ENCODE measurements around the gene PAX2.

PAX2 gene

DNA sequence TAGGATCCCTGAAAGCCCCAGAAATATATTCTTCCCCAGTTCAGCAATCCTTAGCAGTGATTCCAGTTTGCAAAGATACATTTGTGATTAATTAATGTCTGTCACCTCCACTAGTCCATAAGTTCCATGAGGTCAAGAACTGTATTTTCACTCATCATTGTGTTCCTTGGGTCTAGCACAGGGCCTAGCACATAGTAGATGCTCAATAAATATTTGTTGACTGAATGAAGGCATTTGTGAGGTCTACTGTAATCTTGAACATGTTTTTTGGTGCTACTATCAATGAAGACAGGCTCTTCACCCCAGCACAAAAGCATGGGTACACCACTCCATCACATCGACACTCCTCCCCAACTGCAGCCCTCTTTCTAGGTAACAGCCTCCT, 30.8 kb upstream of the PAX2 start:
- Mint-ChIP-seq H3K36me3 (ENCODE audit: low read depth) (no peaks in the 10 kb centered on the region), H3K27me3 (ENCODE audit: low read depth) (peaks cover 98% of the 10 kb centered on the region), H3K27ac (no peak overlapping the region), H3K4me1 (no peaks in the 10 kb centered on the region), H3K9me3 (no peaks in the 10 kb centered on the region), H3K4me3 (peak overlapping the region; percentile 39 to 46 (median 42))
- TF ChIP-seq, protein P1, sequence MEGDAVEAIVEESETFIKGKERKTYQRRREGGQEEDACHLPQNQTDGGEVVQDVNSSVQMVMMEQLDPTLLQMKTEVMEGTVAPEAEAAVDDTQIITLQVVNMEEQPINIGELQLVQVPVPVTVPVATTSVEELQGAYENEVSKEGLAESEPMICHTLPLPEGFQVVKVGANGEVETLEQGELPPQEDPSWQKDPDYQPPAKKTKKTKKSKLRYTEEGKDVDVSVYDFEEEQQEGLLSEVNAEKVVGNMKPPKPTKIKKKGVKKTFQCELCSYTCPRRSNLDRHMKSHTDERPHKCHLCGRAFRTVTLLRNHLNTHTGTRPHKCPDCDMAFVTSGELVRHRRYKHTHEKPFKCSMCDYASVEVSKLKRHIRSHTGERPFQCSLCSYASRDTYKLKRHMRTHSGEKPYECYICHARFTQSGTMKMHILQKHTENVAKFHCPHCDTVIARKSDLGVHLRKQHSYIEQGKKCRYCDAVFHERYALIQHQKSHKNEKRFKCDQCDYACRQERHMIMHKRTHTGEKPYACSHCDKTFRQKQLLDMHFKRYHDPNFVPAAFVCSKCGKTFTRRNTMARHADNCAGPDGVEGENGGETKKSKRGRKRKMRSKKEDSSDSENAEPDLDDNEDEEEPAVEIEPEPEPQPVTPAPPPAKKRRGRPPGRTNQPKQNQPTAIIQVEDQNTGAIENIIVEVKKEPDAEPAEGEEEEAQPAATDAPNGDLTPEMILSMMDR (IDR thresholded peaks at IDR 0.05; ENCODE audit: unreplicated experiment in 3 of 3) = no peak

DNA sequence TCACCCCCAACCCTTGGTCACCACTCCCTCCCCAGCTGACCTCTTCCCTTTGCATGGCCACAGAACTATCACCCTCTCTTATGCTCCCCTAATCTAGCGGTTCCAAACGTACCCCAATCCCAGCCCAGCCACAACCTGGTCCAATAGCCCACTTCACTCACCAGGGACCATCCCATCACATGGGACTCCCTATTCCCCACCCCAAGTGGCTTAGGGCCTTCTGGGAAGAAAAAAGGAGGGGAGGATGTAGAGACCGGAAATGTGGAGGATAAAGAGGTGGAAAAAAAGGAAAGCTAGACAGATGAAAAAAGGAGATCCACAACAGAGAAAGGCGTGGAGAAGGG, 30.3 kb upstream of the PAX2 start:
- Mint-ChIP-seq H3K36me3 (ENCODE audit: low read depth) (no peaks in the 10 kb centered on the region), H3K27ac (peak overlapping the region in 1 of 3 experiments; percentile 8), H3K27me3 (ENCODE audit: low read depth) (peaks cover 98% of the 10 kb centered on the region), H3K4me3 (peak overlapping the region; percentile 5 to 65 (median 63)), H3K9me3 (no peaks in the 10 kb centered on the region), H3K4me1 (no peaks in the 10 kb centered on the region)
- TF ChIP-seq, protein P1 (IDR thresholded peaks at IDR 0.05; ENCODE audit: unreplicated experiment in 3 of 3) = no peak

DNA sequence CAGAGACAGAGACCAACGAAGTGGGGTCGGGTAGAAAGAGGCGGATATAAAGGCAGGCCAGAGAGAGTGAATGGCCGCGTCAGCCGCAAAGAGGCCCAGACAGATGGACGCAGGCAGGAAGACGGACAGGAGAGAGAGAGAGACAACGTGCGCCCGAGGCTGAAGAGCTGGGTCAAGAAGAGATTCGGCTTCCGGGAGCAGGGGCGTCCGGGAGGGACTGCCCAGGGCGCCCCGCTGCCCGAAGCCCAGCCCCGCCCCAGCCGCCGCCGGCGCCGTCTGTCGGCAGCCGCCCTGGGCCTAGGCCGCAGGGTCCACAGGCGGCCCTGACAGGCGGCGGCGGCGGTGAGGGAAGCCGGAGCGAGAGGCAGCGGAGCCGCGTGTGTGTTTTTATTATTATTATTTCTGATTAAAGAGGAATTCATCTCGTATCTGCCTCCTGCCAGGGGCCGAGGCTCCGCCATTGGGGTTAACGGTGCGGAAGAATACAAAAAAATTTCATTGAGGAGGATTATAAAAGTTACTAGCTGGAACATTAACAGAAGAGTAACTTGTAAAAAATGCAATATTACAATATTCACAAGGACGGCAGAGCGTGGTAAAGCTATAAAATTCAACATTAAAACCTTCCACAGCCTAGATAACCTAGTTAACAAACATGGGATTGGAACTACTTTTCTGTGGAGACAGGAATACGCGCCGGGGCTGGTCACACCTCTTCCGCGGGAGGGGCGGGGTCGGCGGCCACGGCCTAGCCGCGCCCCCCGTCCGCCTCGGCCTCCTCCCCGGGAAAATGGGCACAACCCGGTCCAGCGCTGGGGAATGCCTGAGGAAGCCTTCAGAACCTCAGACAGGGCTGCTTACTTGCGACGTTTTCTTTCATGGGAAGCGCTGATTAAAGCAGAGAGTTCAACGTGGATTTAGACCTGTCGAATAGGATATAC, 29.7 kb upstream of the PAX2 start:
- H3K27ac Mint-ChIP-seq = peak overlapping the region in 1 of 3 experiments; percentile 8
- H3K4me1 Mint-ChIP-seq = no peaks in the 10 kb centered on the region
- no peaks in the 10 kb centered on the region for H3K36me3 Mint-ChIP-seq (ENCODE audit: low read depth)
- peaks cover 100% of the 10 kb centered on the region for H3K27me3 Mint-ChIP-seq (ENCODE audit: low read depth)
- peak overlapping the region; percentile 5 to 65 (median 63) for H3K4me3 Mint-ChIP-seq
- TF ChIP-seq, protein P1 (IDR thresholded peaks at IDR 0.05; ENCODE audit: unreplicated experiment in 3 of 3) = no peak
- H3K9me3 Mint-ChIP-seq = no peaks in the 10 kb centered on the region

DNA sequence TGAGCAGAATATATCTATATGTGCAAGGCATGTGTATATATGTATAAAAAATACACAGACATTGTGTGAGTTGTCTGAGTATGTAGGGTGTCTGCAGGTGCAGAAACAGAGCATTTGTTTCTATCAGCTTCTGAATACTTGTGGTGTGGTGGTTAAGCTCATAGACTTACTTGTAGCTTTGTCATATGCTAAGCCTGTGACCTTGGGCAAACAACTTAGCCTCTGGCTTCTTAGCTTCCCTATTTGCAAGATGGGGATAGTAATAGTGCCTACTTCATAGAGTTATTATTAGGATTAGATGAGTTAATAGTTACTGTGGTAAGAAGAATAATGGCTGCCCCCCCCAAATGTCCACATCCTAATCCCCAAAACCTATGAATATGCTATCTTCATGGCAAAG, 28.2 kb upstream of the PAX2 start:
- peaks cover 98% of the 10 kb centered on the region for H3K27me3 Mint-ChIP-seq (ENCODE audit: low read depth)
- H3K4me1 Mint-ChIP-seq = no peaks in the 10 kb centered on the region
- no peak overlapping the region for H3K4me3 Mint-ChIP-seq
- TF ChIP-seq, protein P1 (IDR thresholded peaks at IDR 0.05; ENCODE audit: unreplicated experiment in 3 of 3) = no peak
- no peaks in the 10 kb centered on the region for H3K9me3 Mint-ChIP-seq
- H3K36me3 Mint-ChIP-seq (ENCODE audit: low read depth) = no peaks in the 10 kb centered on the region
- no peak overlapping the region for H3K27ac Mint-ChIP-seq

DNA sequence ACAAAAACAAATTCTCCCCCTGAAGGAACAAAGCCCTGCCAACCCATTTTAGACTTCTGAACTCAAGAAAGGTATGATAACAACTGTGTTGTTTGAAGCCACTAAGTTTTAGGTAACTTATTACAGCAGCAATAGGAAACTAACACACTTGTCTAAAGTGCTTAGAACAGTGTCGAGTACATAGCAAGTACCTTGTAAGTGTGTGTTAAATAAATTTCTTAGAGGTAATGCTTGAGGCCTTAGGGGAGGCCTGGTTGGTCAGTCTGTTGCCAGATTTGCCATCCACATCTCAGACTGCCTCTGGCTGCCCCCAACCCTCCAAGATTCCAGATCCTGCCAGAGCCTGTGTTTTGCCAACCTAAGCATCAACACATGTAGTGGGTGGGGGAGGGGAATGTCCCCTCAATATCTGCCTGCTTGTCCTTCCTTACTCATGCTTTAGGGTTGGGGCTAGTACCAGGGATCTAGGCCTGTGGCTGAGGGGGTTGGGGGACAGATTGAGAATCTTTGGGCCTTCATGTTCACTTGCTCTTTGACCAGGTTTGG, 27.1 kb upstream of the PAX2 start:
- no peak overlapping the region for H3K27ac Mint-ChIP-seq
- no peaks in the 10 kb centered on the region for H3K9me3 Mint-ChIP-seq
- no peaks in the 10 kb centered on the region for H3K36me3 Mint-ChIP-seq (ENCODE audit: low read depth)
- H3K27me3 Mint-ChIP-seq (ENCODE audit: low read depth) = peaks cover 98% of the 10 kb centered on the region
- H3K4me1 Mint-ChIP-seq = peaks cover 2% of the 10 kb centered on the region
- TF ChIP-seq, protein P1 (IDR thresholded peaks at IDR 0.05; ENCODE audit: unreplicated experiment in 3 of 3) = no peak
- no peak overlapping the region for H3K4me3 Mint-ChIP-seq

All from nephron (organoid).